Body of pancreas (tissue), 4 donors: ENCODE data around the gene FREM1. TPM values are rescaled to one million over a fixed set of nuclear protein-coding genes. Genes with fewer than 3 reads are reported as not detected.

ENCODE experiments used
- ATAC-seq: fragments of 150-250 bp; one replicate; pipeline ENCODE4 v1.9.1; 2016
- DNase-seq, 4 donors: peaks; one replicate each; pipeline ENCODE4 v3.0.0-alpha.2; 2019
- H3K27ac ChIP-seq, 4 donors: fragments of 200-600 bp; sonication (generic); 1 replicate in 3 of 4; 2 replicates in 1 of 4; pipeline versions ENCODE4 v1.5.1 to v1.6.1; 2016 to 2019; ENCODE audit warnings: mild to moderate bottlenecking in 1 of 4, mixed read lengths in 1 of 4, moderate library complexity in 1 of 4
- H3K27me3 ChIP-seq, 2 donors: fragments of 200-600 bp; sonication (generic); one replicate each; pipeline ENCODE4 v1.6.0; 2016; ENCODE audit warnings: mild to moderate bottlenecking in 1 of 2
- H3K36me3 ChIP-seq, 2 donors: fragments of 200-600 bp; sonication (generic); replicated peaks in 1 of 2; 2 replicates each; pipeline ENCODE4 v1.5.1; 2016; ENCODE audit warnings: low read depth in 2 of 2; ENCODE audit not compliant: insufficient read depth in 1 of 2
- H3K4me1 ChIP-seq: fragments of 200-600 bp; sonication (generic); one replicate; pipeline ENCODE4 v1.6.0; 2016
- H3K4me3 ChIP-seq, 2 donors: fragments of 200-600 bp; sonication (generic); 1 replicate in 1 of 2; 2 replicates in 1 of 2; pipeline ENCODE4 v1.5.1; 2016 to 2019
- H3K9me3 ChIP-seq, 3 donors: fragments of 200-600 bp; sonication (generic); 1 replicate in 2 of 3; 2 replicates in 1 of 3; pipeline ENCODE4 v1.5.1; 2016
- CTCF ChIP-seq, 7 experiments: fragments of 450-650 bp in 4 of 7; fragments of 200-600 bp in 3 of 7; sonication (generic) in 3 of 7; IDR thresholded peaks; one replicate each; pipeline ENCODE4 v1.5.1; 2016 to 2019; ENCODE audit warnings: antibody characterized with exemption in 7 of 7
- POLR2A ChIP-seq, 3 donors: fragments of 450-650 bp; IDR thresholded peaks; one replicate each; pipeline ENCODE4 v1.6.1; 2016; ENCODE audit warnings: antibody characterized with exemption in 3 of 3, mild to moderate bottlenecking in 2 of 3
- WGBS, 2 donors: methylation state at CpG; one replicate each; pipeline ENCODE4 v1.1.5; 2017; 5-methylcytosine and 5-hydroxymethylcytosine counted together
- intact Hi-C: fragments of 100-400 bp; cut with DNase I; formaldehyde crosslinking; loops from one replicate; pipeline ENCODE4 v1.15.1; 2023
- total RNA-seq, 2 donors: library from RNA; depleted of rRNA; stranded (reverse); fragments of >200 nt; gene quantifications; one replicate each; pipeline ENCODE4 v1.1.0, GENCODE V29; 2016

The FREM1 gene
- total RNA-seq, 2 donors from 2014 or later: 9.1 to 19.1 TPM

GRCh38 chr9:14783358-14783757, 126.9 kb downstream of the FREM1 start:
- intact Hi-C loops: no loop called here
- ATAC-seq: no peak
- Histone ChIP-seq H3K9me3 (no peaks in the 10 kb centered on the region), H3K27ac (no peak overlapping the region), H3K4me1 (no peaks in the 10 kb centered on the region), H3K36me3 (peaks cover 0 to 2% of the 10 kb centered on the region in 2 donors), H3K4me3 (no peak overlapping the region), H3K27me3 (no peaks in the 10 kb centered on the region)
- DNase-seq: no peak
- 63 to 64% methylated on average over 4 of the region's 4 CpGs for WGBS, 2 donors
- TF ChIP-seq POLR2A (IDR thresholded peaks at IDR 0.05) (no peak), CTCF (IDR thresholded peaks at IDR 0.05) (no peak)

GRCh38 chr9:14782286-14783051, 127.8 kb downstream of the FREM1 start:
- no peaks in the 10 kb centered on the region for H3K27me3 ChIP-seq
- no peak for DNase-seq
- 87 to 89% methylated on average over 8 of the region's 8 CpGs for WGBS, 2 donors
- peaks cover 0 to 2% of the 10 kb centered on the region in 2 donors for H3K36me3 ChIP-seq
- no peak overlapping the region for H3K4me3 ChIP-seq
- H3K9me3 ChIP-seq: no peaks in the 10 kb centered on the region
- no peak overlapping the region for H3K27ac ChIP-seq
- no peak for ATAC-seq
- H3K4me1 ChIP-seq: no peaks in the 10 kb centered on the region
- TF ChIP-seq CTCF (IDR thresholded peaks at IDR 0.05): no peak
- TF ChIP-seq POLR2A (IDR thresholded peaks at IDR 0.05): no peak
- intact Hi-C loops: no loop called here

DNA sequence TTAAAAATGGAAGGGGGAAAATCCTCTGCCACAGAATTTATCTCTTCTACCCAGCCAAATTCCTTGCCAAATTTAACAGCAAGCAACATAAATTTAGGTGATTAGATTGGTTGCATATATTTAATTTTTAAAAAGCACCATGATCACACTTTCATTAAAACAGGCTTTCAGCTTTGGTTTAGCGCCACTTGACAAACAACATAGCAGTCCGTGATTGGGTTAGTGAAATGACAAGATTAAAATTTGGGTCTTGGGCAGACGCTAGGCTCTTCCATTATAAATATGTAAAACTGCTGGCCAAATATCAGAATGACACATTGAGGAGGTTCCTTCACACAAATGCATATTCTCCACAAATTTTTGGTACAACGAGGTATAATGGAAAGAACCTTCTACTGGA, 129.5 kb downstream of the FREM1 start:
- ATAC-seq (no peak), DNase-seq (no peak)
- WGBS, 2 donors: 89 to 92% methylated on average over 4 of the region's 4 CpGs
- no peaks in the 10 kb centered on the region for H3K4me1 ChIP-seq
- TF ChIP-seq POLR2A (IDR thresholded peaks at IDR 0.05) (no peak), CTCF (IDR thresholded peaks at IDR 0.05) (no peak)
- no peaks in the 10 kb centered on the region for H3K36me3 ChIP-seq
- H3K27me3 ChIP-seq: no peaks in the 10 kb centered on the region
- H3K9me3 ChIP-seq: no peaks in the 10 kb centered on the region
- no peak overlapping the region for H3K4me3 ChIP-seq
- no peak overlapping the region for H3K27ac ChIP-seq
- intact Hi-C loops: no loop called here

GRCh38 chr9:14780251-14780650, 130.0 kb downstream of the FREM1 start:
- 85 to 86% methylated on average over 5 of the region's 5 CpGs for WGBS, 2 donors
- no peaks in the 10 kb centered on the region for H3K36me3 ChIP-seq
- H3K4me3 ChIP-seq: no peak overlapping the region
- TF ChIP-seq CTCF (IDR thresholded peaks at IDR 0.05): no peak
- no peak for TF ChIP-seq POLR2A (IDR thresholded peaks at IDR 0.05)
- intact Hi-C loops: no loop called here
- no peaks in the 10 kb centered on the region for H3K9me3 ChIP-seq
- no peaks in the 10 kb centered on the region for H3K4me1 ChIP-seq
- no peak overlapping the region for H3K27ac ChIP-seq
- DNase-seq: no peak
- no peak for ATAC-seq
- H3K27me3 ChIP-seq: no peaks in the 10 kb centered on the region

DNA sequence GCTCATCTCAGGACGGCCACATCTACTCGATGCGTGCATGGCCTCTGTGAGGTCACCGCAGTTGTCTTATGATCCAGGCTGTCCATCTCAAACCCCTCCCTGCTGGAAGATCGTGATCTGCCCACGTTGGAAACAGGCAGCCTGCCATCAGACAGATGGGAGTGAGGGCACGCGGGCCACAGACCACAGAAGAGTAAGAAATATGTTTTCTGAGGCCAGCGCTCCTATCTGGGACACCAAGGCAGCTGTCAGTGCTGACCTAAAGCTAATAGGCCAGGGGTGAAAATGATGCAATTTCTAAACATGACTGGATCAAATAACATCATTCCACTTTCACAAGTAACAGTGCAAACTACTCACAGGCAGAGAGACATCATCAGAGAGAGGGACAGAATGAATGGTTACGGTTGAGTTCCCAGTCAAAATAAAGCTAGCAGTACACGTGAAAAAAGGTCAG, 130.6 kb downstream of the FREM1 start:
- H3K27me3 ChIP-seq: no peaks in the 10 kb centered on the region
- no peaks in the 10 kb centered on the region for H3K4me1 ChIP-seq
- H3K9me3 ChIP-seq: no peaks in the 10 kb centered on the region
- H3K27ac ChIP-seq: no peak overlapping the region
- intact Hi-C loops: no loop called here
- H3K36me3 ChIP-seq: no peaks in the 10 kb centered on the region
- TF ChIP-seq CTCF (IDR thresholded peaks at IDR 0.05) (no peak), POLR2A (IDR thresholded peaks at IDR 0.05) (no peak)
- H3K4me3 ChIP-seq: no peak overlapping the region
- DNase-seq (no peak), ATAC-seq (no peak)
- WGBS, 2 donors: 85 to 87% methylated on average over 11 of the region's 11 CpGs
